NCI-H774 (cell line): ENCODE measurements around the gene CDH19.
"Not testable (repeated sequence)": the region's sequence is repeated elsewhere in the genome, so short reads cannot be mapped to it uniquely, and the experiment has no call there.

Experiments used
- DNase-seq: peaks from one replicate; lab custom pipeline; 2025; lab: John Stamatoyannopoulos, UW

Gene CDH19

GRCh38 chr18:66562279-66562678 lies 41.6 kb downstream of the CDH19 start:
- no peak for DNase-seq

GRCh38 chr18:66560094-66560493 lies 43.8 kb downstream of the CDH19 start:
- DNase-seq = no peak

- DNase-seq = no peak
These were observed 45.1 kb downstream of the CDH19 start for GRCh38 chr18:66558773-66559172.

- no peak for DNase-seq
These were observed 46.8 kb downstream of the CDH19 start for GRCh38 chr18:66557091-66557490.

- DNase-seq = no peak
These were observed 48.3 kb downstream of the CDH19 start for GRCh38 chr18:66555585-66555984.

- DNase-seq = no peak
These were observed 50.1 kb downstream of the CDH19 start for GRCh38 chr18:66553824-66554223.

- no peak for DNase-seq
These were observed 53.5 kb downstream of the CDH19 start for GRCh38 chr18:66550366-66550765.

GRCh38 chr18:66548747-66549146 lies 55.1 kb downstream of the CDH19 start:
- no peak for DNase-seq

GRCh38 chr18:66534110-66534509 lies 69.8 kb downstream of the CDH19 start:
- no peak for DNase-seq

- DNase-seq = no peak
These were observed 70.2 kb downstream of the CDH19 start for GRCh38 chr18:66533693-66534092.

GRCh38 chr18:66523219-66523991 lies 80.5 kb downstream of the CDH19 start:
- no peak for DNase-seq

GRCh38 chr18:66513996-66514395 lies 89.9 kb downstream of the CDH19 start:
- DNase-seq = no peak

GRCh38 chr18:66511792-66512191 lies 92.1 kb downstream of the CDH19 start:
- no peak for DNase-seq

GRCh38 chr18:66511289-66511688 lies 92.6 kb downstream of the CDH19 start:
- no peak for DNase-seq

GRCh38 chr18:66510357-66511045 lies 93.4 kb downstream of the CDH19 start:
- DNase-seq = no peak

GRCh38 chr18:66508937-66509336 lies 95.0 kb downstream of the CDH19 start:
- no peak for DNase-seq

- DNase-seq = no peak
These were observed 97.7 kb downstream of the CDH19 start for GRCh38 chr18:66506178-66506577.

- DNase-seq = no peak
These were observed 106.5 kb downstream of the CDH19 start for GRCh38 chr18:66497351-66497750.

GRCh38 chr18:66495844-66496243 lies 108.0 kb downstream of the CDH19 start:
- DNase-seq = peak; percentile 43

- no peak for DNase-seq
These were observed 130.0 kb downstream of the CDH19 start for GRCh38 chr18:66473882-66474281.

- not testable (repeated sequence) for DNase-seq
These were observed 137.7 kb downstream of the CDH19 start for GRCh38 chr18:66466184-66466583.

GRCh38 chr18:66461344-66461743 lies 142.5 kb downstream of the CDH19 start:
- no peak for DNase-seq

- DNase-seq = no peak
These were observed 146.6 kb downstream of the CDH19 start for GRCh38 chr18:66457245-66457644.
